SK-N-SH treated with all-trans-retinoic acid at 6 μM for 48 hours (cell line): ENCODE data around the gene KRABD2.
"Not testable (repeated sequence)": the region's sequence is repeated elsewhere in the genome, so short reads cannot be mapped to it uniquely, and the experiment has no call there.

ENCODE experiments used
- ATAC-seq: fragments of 200-7000 bp; cut with Tn5 transposase; 3 replicates; pipeline ENCODE4 v1.9.1; 2020; ENCODE audit warnings: mild to moderate bottlenecking, moderate library complexity
- BACH2 ChIP-seq: fragments of 250-450 bp; sonication (Bioruptor Pico); IDR thresholded peaks from 2 replicates; pipeline ENCODE4 v1.9.0; 2021; ENCODE audit warnings: mild to moderate bottlenecking, borderline replicate concordance
- CSRNP3 ChIP-seq: fragments of 250-450 bp; sonication (Bioruptor Pico); IDR thresholded peaks from 2 replicates; pipeline ENCODE4 v1.5.1; 2021; ENCODE audit warnings: mild to moderate bottlenecking, moderate library complexity
- ESRRG ChIP-seq: fragments of 250-450 bp; sonication (Bioruptor Pico); IDR thresholded peaks from 2 replicates; pipeline ENCODE4 v1.6.1; 2021; ENCODE audit warnings: mild to moderate bottlenecking
- ISL1 ChIP-seq: fragments of 250-450 bp; sonication (Bioruptor Pico); IDR thresholded peaks from 2 replicates; pipeline ENCODE4 v2.1.2; 2022; ENCODE audit warnings: mild to moderate bottlenecking, moderate library complexity
- OSR1 ChIP-seq: fragments of 250-450 bp; sonication (Bioruptor Pico); IDR thresholded peaks from 2 replicates; pipeline ENCODE4 v1.8.0; 2022; ENCODE audit warnings: moderate library complexity, mild to moderate bottlenecking, inconsistent platforms
- PATZ1 ChIP-seq: fragments of 250-450 bp; sonication (Bioruptor Pico); IDR thresholded peaks from 2 replicates; pipeline ENCODE4 v1.8.0; 2020; ENCODE audit warnings: mild to moderate bottlenecking, moderate library complexity, borderline replicate concordance
- PPARA ChIP-seq: fragments of 250-450 bp; sonication (Bioruptor Pico); IDR thresholded peaks from 2 replicates; pipeline ENCODE4 v1.5.0; 2020; ENCODE audit warnings: mild to moderate bottlenecking, borderline replicate concordance
- SNAI2 ChIP-seq: fragments of 250-450 bp; sonication (Bioruptor Pico); IDR thresholded peaks from 2 replicates; pipeline ENCODE4 v1.5.0; 2020; ENCODE audit warnings: mild to moderate bottlenecking, moderate library complexity
- TOX ChIP-seq: fragments of 250-450 bp; sonication (Bioruptor Pico); IDR thresholded peaks from 2 replicates; pipeline ENCODE4 v1.8.0; 2021; ENCODE audit warnings: mild to moderate bottlenecking, moderate library complexity, borderline replicate concordance
- ZC3H10 ChIP-seq: fragments of 250-450 bp; sonication (Bioruptor Pico); IDR thresholded peaks from 2 replicates; pipeline ENCODE4 v1.5.1; 2021; ENCODE audit warnings: mild to moderate bottlenecking, moderate library complexity
- ZFP3 ChIP-seq: fragments of 250-450 bp; sonication (Bioruptor Pico); IDR thresholded peaks from 2 replicates; pipeline ENCODE4 v1.5.0; 2020; ENCODE audit warnings: mild to moderate bottlenecking, moderate library complexity
- ZNF565 ChIP-seq: fragments of 450-650 bp; formaldehyde crosslinking; conservative IDR thresholded peaks from 2 replicates; pipeline ENCODE4 v1.5.0; 2020; ENCODE audit warnings: low read depth, mild to moderate bottlenecking, moderate library complexity
- ZNF70 ChIP-seq: fragments of 450-650 bp; formaldehyde crosslinking; IDR thresholded peaks from 2 replicates; pipeline ENCODE4 v1.5.0; 2020; ENCODE audit warnings: mild to moderate bottlenecking, moderate library complexity
- ZNF8 ChIP-seq: fragments of 450-650 bp; formaldehyde crosslinking; IDR thresholded peaks from 2 replicates; pipeline ENCODE4 v1.5.0; 2020; ENCODE audit warnings: mild to moderate bottlenecking, moderate library complexity
- TF ChIP-seq, protein P1 (sequence below): fragments of 250-450 bp; sonication (Bioruptor Pico); IDR thresholded peaks from 2 replicates; pipeline ENCODE4 v1.5.0; 2020; ENCODE audit warnings: mild to moderate bottlenecking, moderate library complexity
- TF ChIP-seq, protein P2 (sequence below): fragments of 250-450 bp; sonication (Bioruptor Pico); IDR thresholded peaks from 2 replicates; pipeline ENCODE4 v1.5.1; 2020; ENCODE audit warnings: low read depth, mild to moderate bottlenecking, moderate library complexity
- TF ChIP-seq, protein P3 (sequence below): fragments of 250-450 bp; sonication (Bioruptor Pico); IDR thresholded peaks from 2 replicates; pipeline ENCODE4 v1.8.0; 2021; ENCODE audit warnings: low read depth, mild to moderate bottlenecking, moderate library complexity, borderline replicate concordance

Gene KRABD2

GRCh38 chr17:8401107-8401506, 24.6 kb upstream of the KRABD2 start:
- TF ChIP-seq ZNF565 = no peak
- TF ChIP-seq, protein P1, sequence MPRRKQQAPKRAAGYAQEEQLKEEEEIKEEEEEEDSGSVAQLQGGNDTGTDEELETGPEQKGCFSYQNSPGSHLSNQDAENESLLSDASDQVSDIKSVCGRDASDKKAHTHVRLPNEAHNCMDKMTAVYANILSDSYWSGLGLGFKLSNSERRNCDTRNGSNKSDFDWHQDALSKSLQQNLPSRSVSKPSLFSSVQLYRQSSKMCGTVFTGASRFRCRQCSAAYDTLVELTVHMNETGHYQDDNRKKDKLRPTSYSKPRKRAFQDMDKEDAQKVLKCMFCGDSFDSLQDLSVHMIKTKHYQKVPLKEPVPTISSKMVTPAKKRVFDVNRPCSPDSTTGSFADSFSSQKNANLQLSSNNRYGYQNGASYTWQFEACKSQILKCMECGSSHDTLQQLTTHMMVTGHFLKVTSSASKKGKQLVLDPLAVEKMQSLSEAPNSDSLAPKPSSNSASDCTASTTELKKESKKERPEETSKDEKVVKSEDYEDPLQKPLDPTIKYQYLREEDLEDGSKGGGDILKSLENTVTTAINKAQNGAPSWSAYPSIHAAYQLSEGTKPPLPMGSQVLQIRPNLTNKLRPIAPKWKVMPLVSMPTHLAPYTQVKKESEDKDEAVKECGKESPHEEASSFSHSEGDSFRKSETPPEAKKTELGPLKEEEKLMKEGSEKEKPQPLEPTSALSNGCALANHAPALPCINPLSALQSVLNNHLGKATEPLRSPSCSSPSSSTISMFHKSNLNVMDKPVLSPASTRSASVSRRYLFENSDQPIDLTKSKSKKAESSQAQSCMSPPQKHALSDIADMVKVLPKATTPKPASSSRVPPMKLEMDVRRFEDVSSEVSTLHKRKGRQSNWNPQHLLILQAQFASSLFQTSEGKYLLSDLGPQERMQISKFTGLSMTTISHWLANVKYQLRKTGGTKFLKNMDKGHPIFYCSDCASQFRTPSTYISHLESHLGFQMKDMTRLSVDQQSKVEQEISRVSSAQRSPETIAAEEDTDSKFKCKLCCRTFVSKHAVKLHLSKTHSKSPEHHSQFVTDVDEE (CRISPR knock-in tag) = no peak
- TF ChIP-seq ISL1 (CRISPR knock-in tag) = no peak
- no peak for TF ChIP-seq CSRNP3 (CRISPR knock-in tag)
- TF ChIP-seq BACH2 (CRISPR knock-in tag) = no peak
- TF ChIP-seq ESRRG (CRISPR knock-in tag) = no peak
- TF ChIP-seq, all 23 proteins: peak for 0
- ATAC-seq = no peak

DNA sequence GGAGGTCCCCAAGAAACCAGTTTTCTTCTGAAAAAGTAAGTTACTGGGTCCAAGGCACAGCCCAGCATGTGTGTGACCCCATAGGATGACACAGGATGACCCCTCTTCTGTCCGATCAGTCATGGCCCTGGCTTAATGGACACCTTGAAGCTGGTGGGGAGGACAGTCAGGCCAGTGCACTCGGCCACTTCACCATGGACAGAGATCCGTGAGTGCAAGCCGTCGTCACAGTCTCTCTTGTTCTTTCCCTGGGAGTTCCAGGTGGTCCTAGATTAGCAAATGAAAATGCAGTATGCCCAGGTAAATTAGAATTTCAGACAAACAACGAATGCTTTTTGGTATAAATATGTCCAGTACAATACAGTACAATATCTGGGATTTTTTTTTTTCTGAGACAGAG, 22.5 kb upstream of the KRABD2 start:
- TF ChIP-seq CSRNP3 (CRISPR knock-in tag) = no peak

DNA sequence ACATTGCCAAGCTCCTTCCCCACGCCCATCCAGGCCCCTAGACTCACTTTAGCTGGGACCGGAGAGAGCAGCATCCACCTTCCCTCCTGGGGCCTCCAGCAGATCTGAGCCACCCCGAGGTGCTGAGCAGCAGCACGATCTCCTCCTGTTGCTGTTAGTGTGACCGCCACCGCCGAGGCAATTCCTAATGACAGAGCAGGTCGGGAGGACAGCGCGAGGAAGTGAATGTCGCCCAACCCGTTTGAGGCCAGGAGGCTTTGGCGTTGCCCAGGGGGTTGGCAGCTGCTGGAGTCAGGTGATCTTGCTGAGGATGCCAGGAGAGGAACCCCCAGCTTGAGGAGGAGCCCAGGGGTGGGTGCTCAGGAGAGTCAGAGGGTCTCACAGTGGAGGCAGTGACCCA, 21.1 kb upstream of the KRABD2 start, which contains the start of gene RNF222:
Gene RNF222 (minus strand): TSS at position 192 of the 400 bp plus-strand sequence. CDS start 4,366 bp downstream, outside the sequence.
- no peak for TF ChIP-seq ZNF8
- no peak for TF ChIP-seq ZC3H10
- TF ChIP-seq PATZ1 (CRISPR knock-in tag) = no peak
- no peak for TF ChIP-seq ZFP3 (CRISPR knock-in tag)
- TF ChIP-seq CSRNP3 (CRISPR knock-in tag) = no peak
- TF ChIP-seq OSR1 (CRISPR knock-in tag) = no peak
- TF ChIP-seq, protein P2, sequence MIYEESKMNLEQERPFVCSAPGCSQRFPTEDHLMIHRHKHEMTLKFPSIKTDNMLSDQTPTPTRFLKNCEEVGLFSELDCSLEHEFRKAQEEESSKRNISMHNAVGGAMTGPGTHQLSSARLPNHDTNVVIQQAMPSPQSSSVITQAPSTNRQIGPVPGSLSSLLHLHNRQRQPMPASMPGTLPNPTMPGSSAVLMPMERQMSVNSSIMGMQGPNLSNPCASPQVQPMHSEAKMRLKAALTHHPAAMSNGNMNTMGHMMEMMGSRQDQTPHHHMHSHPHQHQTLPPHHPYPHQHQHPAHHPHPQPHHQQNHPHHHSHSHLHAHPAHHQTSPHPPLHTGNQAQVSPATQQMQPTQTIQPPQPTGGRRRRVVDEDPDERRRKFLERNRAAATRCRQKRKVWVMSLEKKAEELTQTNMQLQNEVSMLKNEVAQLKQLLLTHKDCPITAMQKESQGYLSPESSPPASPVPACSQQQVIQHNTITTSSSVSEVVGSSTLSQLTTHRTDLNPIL (CRISPR knock-in tag) = no peak
- TF ChIP-seq, protein P3, sequence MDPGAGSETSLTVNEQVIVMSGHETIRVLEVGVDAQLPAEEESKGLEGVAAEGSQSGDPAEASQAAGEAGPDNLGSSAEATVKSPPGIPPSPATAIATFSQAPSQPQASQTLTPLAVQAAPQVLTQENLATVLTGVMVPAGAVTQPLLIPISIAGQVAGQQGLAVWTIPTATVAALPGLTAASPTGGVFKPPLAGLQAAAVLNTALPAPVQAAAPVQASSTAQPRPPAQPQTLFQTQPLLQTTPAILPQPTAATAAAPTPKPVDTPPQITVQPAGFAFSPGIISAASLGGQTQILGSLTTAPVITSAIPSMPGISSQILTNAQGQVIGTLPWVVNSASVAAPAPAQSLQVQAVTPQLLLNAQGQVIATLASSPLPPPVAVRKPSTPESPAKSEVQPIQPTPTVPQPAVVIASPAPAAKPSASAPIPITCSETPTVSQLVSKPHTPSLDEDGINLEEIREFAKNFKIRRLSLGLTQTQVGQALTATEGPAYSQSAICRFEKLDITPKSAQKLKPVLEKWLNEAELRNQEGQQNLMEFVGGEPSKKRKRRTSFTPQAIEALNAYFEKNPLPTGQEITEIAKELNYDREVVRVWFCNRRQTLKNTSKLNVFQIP (CRISPR knock-in tag) = no peak
- TF ChIP-seq PPARA (CRISPR knock-in tag) = no peak
- TF ChIP-seq, protein P1 (CRISPR knock-in tag) = no peak
- no peak for TF ChIP-seq ZNF565
- no peak for TF ChIP-seq TOX (CRISPR knock-in tag)
- TF ChIP-seq ISL1 (CRISPR knock-in tag) = no peak
- no peak for TF ChIP-seq ZNF70
- no peak for TF ChIP-seq SNAI2
- ATAC-seq = no peak

More for the DNA sequence above, 22.5 kb upstream of the KRABD2 start:
- no peak for ATAC-seq

GRCh38 chr17:8394497-8394896, 18.0 kb upstream of the KRABD2 start:
- not testable (repeated sequence) for ATAC-seq
